HepG2 (cell line): ENCODE results near the gene ZNF771. TPM values are rescaled to one million over a fixed set of nuclear protein-coding genes. Genes with fewer than 3 reads are reported as not detected.

Source experiments
- FOSL1 ChIP-seq: sonication (generic); formaldehyde crosslinking; IDR thresholded peaks from 2 replicates; pipeline ENCODE4 v1.9.0; 2021; ENCODE audit warnings: missing genetic modification reagents, borderline replicate concordance
- FOXP1 ChIP-seq, 2 experiments: fragments of 450-650 bp in 1 of 2; IDR thresholded peaks; 2 replicates each; pipeline ENCODE4 v1.6.1; 2017 to 2018; ENCODE audit warnings: antibody characterized with exemption in 1 of 2
- MAFK ChIP-seq, 2 experiments: IDR thresholded peaks in 1 of 2; conservative IDR thresholded peaks in 1 of 2; 2 replicates each; pipeline ENCODE4 v1.6.1; 2011; ENCODE audit warnings: improper control_type of control experiment in 2 of 2, low read length in 2 of 2
- NPAS2 ChIP-seq: sonication (generic); formaldehyde crosslinking; IDR thresholded peaks from 2 replicates; pipeline ENCODE4 v1.8.0; 2022; ENCODE audit warnings: mild to moderate bottlenecking, missing genetic modification reagents, borderline replicate concordance
- SCMH1 ChIP-seq: sonication (generic); formaldehyde crosslinking; IDR thresholded peaks from 2 replicates; pipeline ENCODE4 v1.9.0; 2021; ENCODE audit warnings: missing genetic modification reagents, mild to moderate bottlenecking, borderline replicate concordance
- ZFY ChIP-seq: sonication (generic); formaldehyde crosslinking; IDR thresholded peaks from 2 replicates; pipeline ENCODE4 v1.4.0; 2020; ENCODE audit warnings: missing genetic modification reagents
- ZNF101 ChIP-seq: sonication (generic); formaldehyde crosslinking; IDR thresholded peaks from 2 replicates; pipeline ENCODE4 v1.4.0; 2020; ENCODE audit warnings: mild to moderate bottlenecking, low read depth, missing genetic modification reagents, borderline replicate concordance
- ZNF230 ChIP-seq: sonication (generic); formaldehyde crosslinking; IDR thresholded peaks from 2 replicates; pipeline ENCODE4 v1.4.0; 2020; ENCODE audit warnings: mild to moderate bottlenecking, missing genetic modification reagents
- ZNF326 ChIP-seq: sonication (generic); formaldehyde crosslinking; IDR thresholded peaks from 2 replicates; pipeline ENCODE4 v1.4.0; 2020; ENCODE audit warnings: missing genetic modification reagents, borderline replicate concordance
- ZNF329 ChIP-seq: sonication (generic); formaldehyde crosslinking; IDR thresholded peaks from 2 replicates; pipeline ENCODE4 v1.9.0; 2021; ENCODE audit warnings: low read depth, mild to moderate bottlenecking, missing genetic modification reagents
- ZNF350 ChIP-seq: sonication (generic); formaldehyde crosslinking; IDR thresholded peaks from 2 replicates; pipeline ENCODE4 v1.4.0; 2020; ENCODE audit warnings: mild to moderate bottlenecking, low read depth, missing genetic modification reagents, borderline replicate concordance
- ZNF468 ChIP-seq: sonication (generic); formaldehyde crosslinking; IDR thresholded peaks from 2 replicates; pipeline ENCODE4 v1.8.0; 2022; ENCODE audit warnings: mild to moderate bottlenecking, moderate library complexity, missing genetic modification reagents
- ZNF547 ChIP-seq: sonication (generic); formaldehyde crosslinking; IDR thresholded peaks from 2 replicates; pipeline ENCODE4 v1.5.1; 2020; ENCODE audit warnings: mild to moderate bottlenecking, missing genetic modification reagents
- ZNF556 ChIP-seq: sonication (generic); formaldehyde crosslinking; IDR thresholded peaks from 2 replicates; pipeline ENCODE4 v1.4.0; 2020; ENCODE audit warnings: mild to moderate bottlenecking, missing genetic modification reagents, borderline replicate concordance
- ZNF883 ChIP-seq: sonication (generic); formaldehyde crosslinking; IDR thresholded peaks from 2 replicates; pipeline ENCODE4 v1.5.1; 2020; ENCODE audit warnings: mild to moderate bottlenecking, missing genetic modification reagents; ENCODE audit errors: not compliant biosample characterization
- polyA plus RNA-seq, 8 experiments: library from polyadenylated mRNA; depleted of rRNA in 3 of 8; stranded (reverse) in 7 of 8; unstranded in 1 of 8; fragments of >200 nt; fragmentation: Illumina TruSeq in 4 of 8; extraction: Trizol in 4 of 8; gene quantifications; 2 replicates each; pipeline versions ENCODE4 v1.2.1 to v1.2.3, GENCODE V29; 2011 to 2016; ENCODE audit warnings: low read depth in 4 of 8, missing spikeins in 1 of 8, mixed read lengths in 1 of 8; ENCODE audit not compliant: insufficient read depth in 1 of 8
- total RNA-seq, 5 experiments: library from RNA; depleted of rRNA; stranded (reverse); fragments of >200 nt; fragmentation: Illumina TruSeq; extraction: Trizol; gene quantifications; 2 replicates each; pipeline ENCODE4 v1.2.3, GENCODE V29; 2016; ENCODE audit warnings: low read depth in 1 of 5
- TF ChIP-seq, protein P1 (sequence below): sonication (generic); formaldehyde crosslinking; IDR thresholded peaks from 2 replicates; pipeline ENCODE4 v1.4.0; 2020; ENCODE audit warnings: mild to moderate bottlenecking, missing genetic modification reagents
- TF ChIP-seq, protein P2 (sequence below): IDR thresholded peaks from 2 replicates; pipeline ENCODE4 v1.4.0; 2020; ENCODE audit warnings: mild to moderate bottlenecking, missing genetic modification reagents
- TF ChIP-seq, protein P3 (sequence below): sonication (generic); formaldehyde crosslinking; IDR thresholded peaks from 2 replicates; pipeline ENCODE4 v1.8.0; 2022; ENCODE audit warnings: low read depth, missing genetic modification reagents

The ZNF771 gene
- total and polyA plus RNA-seq, 2 of the 13 experiments (the other 11 are each of a cell fraction or from before 2014, with no cell fraction given), result 5.0 to 11.8 TPM

- TF ChIP-seq, protein P1, sequence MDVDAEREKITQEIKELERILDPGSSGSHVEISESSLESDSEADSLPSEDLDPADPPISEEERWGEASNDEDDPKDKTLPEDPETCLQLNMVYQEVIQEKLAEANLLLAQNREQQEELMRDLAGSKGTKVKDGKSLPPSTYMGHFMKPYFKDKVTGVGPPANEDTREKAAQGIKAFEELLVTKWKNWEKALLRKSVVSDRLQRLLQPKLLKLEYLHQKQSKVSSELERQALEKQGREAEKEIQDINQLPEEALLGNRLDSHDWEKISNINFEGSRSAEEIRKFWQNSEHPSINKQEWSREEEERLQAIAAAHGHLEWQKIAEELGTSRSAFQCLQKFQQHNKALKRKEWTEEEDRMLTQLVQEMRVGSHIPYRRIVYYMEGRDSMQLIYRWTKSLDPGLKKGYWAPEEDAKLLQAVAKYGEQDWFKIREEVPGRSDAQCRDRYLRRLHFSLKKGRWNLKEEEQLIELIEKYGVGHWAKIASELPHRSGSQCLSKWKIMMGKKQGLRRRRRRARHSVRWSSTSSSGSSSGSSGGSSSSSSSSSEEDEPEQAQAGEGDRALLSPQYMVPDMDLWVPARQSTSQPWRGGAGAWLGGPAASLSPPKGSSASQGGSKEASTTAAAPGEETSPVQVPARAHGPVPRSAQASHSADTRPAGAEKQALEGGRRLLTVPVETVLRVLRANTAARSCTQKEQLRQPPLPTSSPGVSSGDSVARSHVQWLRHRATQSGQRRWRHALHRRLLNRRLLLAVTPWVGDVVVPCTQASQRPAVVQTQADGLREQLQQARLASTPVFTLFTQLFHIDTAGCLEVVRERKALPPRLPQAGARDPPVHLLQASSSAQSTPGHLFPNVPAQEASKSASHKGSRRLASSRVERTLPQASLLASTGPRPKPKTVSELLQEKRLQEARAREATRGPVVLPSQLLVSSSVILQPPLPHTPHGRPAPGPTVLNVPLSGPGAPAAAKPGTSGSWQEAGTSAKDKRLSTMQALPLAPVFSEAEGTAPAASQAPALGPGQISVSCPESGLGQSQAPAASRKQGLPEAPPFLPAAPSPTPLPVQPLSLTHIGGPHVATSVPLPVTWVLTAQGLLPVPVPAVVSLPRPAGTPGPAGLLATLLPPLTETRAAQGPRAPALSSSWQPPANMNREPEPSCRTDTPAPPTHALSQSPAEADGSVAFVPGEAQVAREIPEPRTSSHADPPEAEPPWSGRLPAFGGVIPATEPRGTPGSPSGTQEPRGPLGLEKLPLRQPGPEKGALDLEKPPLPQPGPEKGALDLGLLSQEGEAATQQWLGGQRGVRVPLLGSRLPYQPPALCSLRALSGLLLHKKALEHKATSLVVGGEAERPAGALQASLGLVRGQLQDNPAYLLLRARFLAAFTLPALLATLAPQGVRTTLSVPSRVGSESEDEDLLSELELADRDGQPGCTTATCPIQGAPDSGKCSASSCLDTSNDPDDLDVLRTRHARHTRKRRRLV (CRISPR knock-in tag), result 0 out of 2 replicates have a peak, but pooled peaks have one; percentile 54
- no peak for TF ChIP-seq NPAS2 (CRISPR knock-in tag)
- TF ChIP-seq ZNF101 (CRISPR knock-in tag), result no peak
- peak; percentile 64; the same call in 1 of the 2 replicates for TF ChIP-seq ZNF350 (CRISPR knock-in tag)
- TF ChIP-seq FOXP1 (IDR thresholded peaks at IDR 0.05), result no peak
- no peak for TF ChIP-seq FOXP1 (CRISPR knock-in tag; IDR thresholded peaks at IDR 0.05)
- peak; percentile 39; the same call in 1 of the 2 replicates for TF ChIP-seq ZNF468 (CRISPR knock-in tag)
- peak; percentile 39 for TF ChIP-seq ZNF329 (CRISPR knock-in tag)
- TF ChIP-seq ZNF230 (CRISPR knock-in tag), result no peak
- TF ChIP-seq, protein P2, sequence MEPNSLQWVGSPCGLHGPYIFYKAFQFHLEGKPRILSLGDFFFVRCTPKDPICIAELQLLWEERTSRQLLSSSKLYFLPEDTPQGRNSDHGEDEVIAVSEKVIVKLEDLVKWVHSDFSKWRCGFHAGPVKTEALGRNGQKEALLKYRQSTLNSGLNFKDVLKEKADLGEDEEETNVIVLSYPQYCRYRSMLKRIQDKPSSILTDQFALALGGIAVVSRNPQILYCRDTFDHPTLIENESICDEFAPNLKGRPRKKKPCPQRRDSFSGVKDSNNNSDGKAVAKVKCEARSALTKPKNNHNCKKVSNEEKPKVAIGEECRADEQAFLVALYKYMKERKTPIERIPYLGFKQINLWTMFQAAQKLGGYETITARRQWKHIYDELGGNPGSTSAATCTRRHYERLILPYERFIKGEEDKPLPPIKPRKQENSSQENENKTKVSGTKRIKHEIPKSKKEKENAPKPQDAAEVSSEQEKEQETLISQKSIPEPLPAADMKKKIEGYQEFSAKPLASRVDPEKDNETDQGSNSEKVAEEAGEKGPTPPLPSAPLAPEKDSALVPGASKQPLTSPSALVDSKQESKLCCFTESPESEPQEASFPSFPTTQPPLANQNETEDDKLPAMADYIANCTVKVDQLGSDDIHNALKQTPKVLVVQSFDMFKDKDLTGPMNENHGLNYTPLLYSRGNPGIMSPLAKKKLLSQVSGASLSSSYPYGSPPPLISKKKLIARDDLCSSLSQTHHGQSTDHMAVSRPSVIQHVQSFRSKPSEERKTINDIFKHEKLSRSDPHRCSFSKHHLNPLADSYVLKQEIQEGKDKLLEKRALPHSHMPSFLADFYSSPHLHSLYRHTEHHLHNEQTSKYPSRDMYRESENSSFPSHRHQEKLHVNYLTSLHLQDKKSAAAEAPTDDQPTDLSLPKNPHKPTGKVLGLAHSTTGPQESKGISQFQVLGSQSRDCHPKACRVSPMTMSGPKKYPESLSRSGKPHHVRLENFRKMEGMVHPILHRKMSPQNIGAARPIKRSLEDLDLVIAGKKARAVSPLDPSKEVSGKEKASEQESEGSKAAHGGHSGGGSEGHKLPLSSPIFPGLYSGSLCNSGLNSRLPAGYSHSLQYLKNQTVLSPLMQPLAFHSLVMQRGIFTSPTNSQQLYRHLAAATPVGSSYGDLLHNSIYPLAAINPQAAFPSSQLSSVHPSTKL (CRISPR knock-in tag), result peak; percentile 54; the same call in 1 of the 2 replicates
- no peak for TF ChIP-seq MAFK (conservative IDR thresholded peaks at IDR 0.05 in 1 of 2, IDR thresholded peaks at IDR 0.05 in 1 of 2; ENCODE audit: low read length in 2 of 2)
- TF ChIP-seq FOSL1 (CRISPR knock-in tag), result no peak
- peak; percentile 43 for TF ChIP-seq ZNF883 (CRISPR knock-in tag)
- TF ChIP-seq SCMH1 (CRISPR knock-in tag), result no peak
- TF ChIP-seq ZNF556 (CRISPR knock-in tag), result peak; percentile 67; the same call in 1 of the 2 replicates
- no peak; the same call in none of the 2 replicates for TF ChIP-seq ZNF547 (CRISPR knock-in tag)
- no peak for TF ChIP-seq ZNF326
- TF ChIP-seq, protein P3, sequence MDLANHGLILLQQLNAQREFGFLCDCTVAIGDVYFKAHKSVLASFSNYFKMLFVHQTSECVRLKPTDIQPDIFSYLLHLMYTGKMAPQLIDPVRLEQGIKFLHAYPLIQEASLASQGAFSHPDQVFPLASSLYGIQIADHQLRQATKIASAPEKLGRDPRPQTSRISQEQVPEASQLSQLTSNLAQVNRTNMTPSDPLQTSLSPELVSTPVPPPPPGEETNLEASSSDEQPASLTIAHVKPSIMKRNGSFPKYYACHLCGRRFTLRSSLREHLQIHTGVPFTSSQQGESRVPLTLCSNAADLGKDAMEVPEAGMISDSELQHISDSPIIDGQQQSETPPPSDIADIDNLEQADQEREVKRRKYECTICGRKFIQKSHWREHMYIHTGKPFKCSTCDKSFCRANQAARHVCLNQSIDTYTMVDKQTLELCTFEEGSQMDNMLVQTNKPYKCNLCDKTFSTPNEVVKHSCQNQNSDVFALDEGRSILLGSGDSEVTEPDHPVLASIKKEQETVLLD (CRISPR knock-in tag), result peak; percentile 99
- peak; percentile 89 for TF ChIP-seq ZFY
Observed at GRCh38 chr16:30395155-30395991, 12.0 kb upstream of the ZNF771 start, which contains the start of gene ZNF48 (continued).
